HG03575 (cell line): ENCODE measurements around the gene CTCFL.

Experiments used
- ATAC-seq: cut with Tn5 transposase; IDR thresholded peaks from one replicate; pipeline ENCODE4 v1.9.1; 2021; ENCODE audit not compliant: unreplicated experiment, insufficient number of reproducible peaks, low FRiP score; ENCODE audit errors: extremely low read depth

CTCFL gene

GRCh38 chr20:57561356-57562279 lies 36.7 kb upstream of the CTCFL start:
- no peak for ATAC-seq

DNA sequence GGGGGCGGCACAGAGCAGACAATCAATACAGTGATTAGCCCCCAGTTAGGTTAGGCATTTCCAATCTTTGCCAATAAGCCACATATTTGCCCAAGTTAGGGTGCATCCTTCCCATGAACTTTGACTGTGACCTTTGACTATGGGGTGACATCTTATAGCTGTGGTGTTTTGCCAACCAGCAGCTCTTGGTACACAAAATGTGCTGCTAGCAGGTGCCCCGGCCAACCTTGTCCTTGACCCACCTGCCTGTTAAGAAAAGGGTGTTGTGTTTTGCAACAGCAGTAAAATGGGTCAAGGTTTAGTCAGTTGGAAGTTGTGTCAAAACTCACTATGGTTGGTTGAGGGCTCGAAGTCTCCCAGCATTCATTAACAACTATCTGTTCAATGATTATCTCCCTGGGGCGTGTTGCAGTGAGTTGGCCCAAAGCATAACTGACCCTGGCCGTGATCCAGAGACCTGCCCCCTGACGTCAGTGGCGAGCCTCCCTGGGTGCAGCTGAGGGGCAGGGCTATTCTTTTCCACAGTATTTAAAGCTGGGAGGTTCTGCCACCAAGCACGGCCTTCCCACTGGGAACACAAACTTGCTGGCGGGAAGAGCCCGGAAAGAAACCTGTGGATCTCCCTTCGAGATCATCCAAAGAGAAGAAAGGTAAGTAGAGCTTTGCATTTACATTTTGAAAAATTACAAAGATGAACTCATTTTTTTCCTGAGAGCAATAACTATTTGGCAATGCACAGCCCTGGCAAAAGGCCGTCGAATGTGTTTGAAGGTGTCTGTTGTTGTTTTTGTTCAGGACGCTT lies 35.8 kb upstream of the CTCFL start, which contains the start of gene PCK1:
Gene PCK1, plus strand, starts transcription at position 557 of the 802 bp plus-strand sequence. CDS start 302 bp downstream, outside the sequence.
- ATAC-seq = no peak

DNA sequence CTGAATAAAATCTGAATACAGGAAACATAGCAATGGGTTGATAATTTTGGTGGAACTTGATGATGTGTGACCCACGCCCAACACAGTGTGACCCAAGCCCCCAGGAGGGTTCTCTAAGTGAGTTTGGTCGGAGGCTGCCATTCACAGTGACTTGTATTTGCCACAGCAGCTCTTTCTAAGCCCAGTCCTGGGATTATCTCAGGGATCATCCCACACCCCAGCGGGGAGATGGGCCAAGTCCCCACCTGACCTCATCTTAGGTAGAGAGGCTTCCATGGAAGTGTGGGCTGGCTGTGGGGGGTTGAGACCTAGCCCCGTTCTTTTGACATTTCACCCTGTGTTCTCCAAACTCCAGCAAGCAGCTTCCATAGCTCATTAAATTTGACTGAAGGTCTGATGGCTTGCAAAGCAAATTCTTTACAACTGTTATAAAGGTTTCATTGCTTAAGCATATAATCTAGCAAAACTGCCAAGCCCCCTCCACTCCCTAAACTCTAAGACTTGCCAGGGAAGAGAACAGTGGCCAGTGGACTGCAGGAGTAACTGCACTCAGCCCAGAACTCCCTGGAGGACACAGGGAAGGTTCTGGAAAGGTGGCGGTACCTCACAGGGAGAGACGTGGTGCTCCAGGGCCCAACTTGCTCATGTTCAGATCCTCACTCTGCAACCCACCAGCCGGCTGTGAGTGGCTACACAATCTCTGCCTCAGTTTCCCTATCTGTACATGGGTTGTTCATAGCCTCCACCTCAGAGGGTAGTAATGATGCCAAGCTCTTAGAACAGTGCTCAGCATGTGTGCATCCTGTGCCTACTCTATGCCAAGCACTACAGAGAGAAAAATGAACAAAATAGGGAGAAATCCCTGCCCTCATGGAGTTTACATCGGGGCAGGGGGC lies 35.0 kb upstream of the CTCFL start:
- no peak for ATAC-seq

DNA sequence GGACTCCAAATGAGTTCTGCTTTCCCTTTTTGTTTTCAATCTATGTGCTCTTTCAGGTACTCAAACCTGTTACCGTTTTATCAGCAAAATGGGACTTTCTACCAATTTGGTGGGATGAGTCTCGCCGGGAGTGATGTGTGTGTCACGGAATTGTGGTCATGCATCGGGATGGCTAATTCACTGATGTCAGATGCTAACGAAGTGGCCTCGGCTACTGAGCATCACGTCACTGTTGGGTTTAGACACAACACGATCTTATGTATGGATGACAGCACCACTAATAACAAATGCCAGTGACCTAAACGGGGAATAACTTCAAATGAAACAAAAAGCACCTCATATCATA lies 34.3 kb upstream of the CTCFL start:
- no peak for ATAC-seq

DNA sequence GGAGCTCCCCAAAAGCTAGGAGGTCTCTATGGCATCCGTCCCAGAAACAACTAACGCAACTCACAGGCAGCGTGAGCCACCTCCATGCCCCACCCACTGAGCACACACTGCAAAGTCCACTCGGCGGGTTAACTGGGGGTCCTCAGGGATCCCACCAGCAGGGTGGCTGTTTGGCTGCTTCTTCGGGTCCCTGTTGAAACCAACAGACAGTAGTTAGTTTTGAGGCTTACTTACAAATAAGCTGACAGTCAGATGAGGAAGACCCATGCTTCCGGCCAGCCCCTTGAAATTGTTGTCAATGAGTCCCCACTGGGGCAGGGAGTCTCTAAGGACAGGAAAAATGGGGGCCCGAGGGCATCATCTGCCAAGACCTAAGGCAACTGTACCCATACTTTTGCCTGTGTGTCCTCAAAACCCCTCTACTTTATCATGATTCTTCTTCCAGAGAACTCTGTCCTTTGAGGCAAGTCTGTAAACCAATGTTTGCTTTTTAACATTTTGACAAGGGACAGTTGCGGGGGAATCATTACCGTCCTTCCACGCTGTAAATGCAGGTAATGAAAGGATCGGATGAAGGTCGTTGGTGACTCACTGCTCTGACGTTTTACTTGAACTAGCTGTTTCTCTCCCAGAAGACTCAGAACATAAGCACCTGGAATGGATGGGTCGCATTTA lies 33.8 kb upstream of the CTCFL start:
- ATAC-seq = no peak

GRCh38 chr20:57557926-57558613 lies 33.1 kb upstream of the CTCFL start:
- no peak for ATAC-seq

GRCh38 chr20:57556980-57557274 lies 32.0 kb upstream of the CTCFL start:
- no peak for ATAC-seq

GRCh38 chr20:57555457-57556184 lies 30.7 kb upstream of the CTCFL start:
- no peak for ATAC-seq

GRCh38 chr20:57553376-57554018 lies 28.6 kb upstream of the CTCFL start:
- no peak for ATAC-seq

- ATAC-seq = no peak
Observed at GRCh38 chr20:57552471-57552870, 27.5 kb upstream of the CTCFL start.

- no peak for ATAC-seq
Observed at GRCh38 chr20:57548177-57549058, 23.5 kb upstream of the CTCFL start.

- no peak for ATAC-seq
Observed at GRCh38 chr20:57546956-57547649, 22.2 kb upstream of the CTCFL start.

- no peak for ATAC-seq
Observed at GRCh38 chr20:57545927-57546662, 21.2 kb upstream of the CTCFL start.

DNA sequence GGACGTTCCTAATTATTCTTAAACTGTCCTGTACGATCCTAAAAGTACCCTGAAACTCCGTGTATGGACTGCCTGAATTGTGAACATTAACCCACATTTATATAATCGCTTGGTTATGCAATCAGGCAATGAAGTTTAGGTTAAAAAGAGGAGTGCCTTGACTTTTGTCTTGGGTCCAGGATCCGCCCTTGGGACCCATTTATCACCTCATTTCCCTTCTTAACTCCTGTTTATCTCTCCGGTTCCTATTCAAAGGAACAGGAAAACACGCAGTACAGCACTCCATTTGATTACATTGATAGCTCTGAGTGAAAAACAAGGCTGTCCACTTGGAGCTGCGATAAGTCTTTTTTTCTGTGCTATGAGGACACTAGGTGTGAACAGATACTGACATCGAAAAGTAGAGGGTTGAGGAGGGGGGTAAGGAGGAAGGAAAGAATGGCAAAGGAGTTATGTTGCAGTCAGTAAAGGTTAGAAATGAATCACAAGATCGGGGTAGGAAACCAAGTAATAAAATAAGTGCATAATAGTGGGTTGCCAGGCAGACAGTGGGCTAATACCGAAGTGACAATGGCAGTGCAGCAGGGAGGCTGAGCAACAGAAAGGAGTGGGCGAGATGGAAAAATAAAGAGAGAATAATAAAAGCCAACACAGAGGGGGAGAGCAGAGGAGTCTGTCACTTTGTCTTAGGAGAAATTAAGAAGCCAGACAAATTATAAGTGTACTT lies 20.1 kb upstream of the CTCFL start:
- no peak for ATAC-seq

GRCh38 chr20:57543754-57544153 lies 18.8 kb upstream of the CTCFL start:
- no peak for ATAC-seq
